B cell (primary cell): Measurements from ENCODE around the gene GIGYF1. TPM values are rescaled to one million over a fixed set of nuclear protein-coding genes. Genes with fewer than 3 reads are reported as not detected.

Experiments used
- ATAC-seq: fragments of 200-7000 bp; cut with Tn5 transposase; one replicate; pipeline ENCODE4 v1.10.0; 2021; ENCODE audit warnings: low read depth, mild to moderate bottlenecking, moderate number of reproducible peaks, moderate library complexity
- CTCF ChIA-PET: fragments of 350-600 bp; sonication (Branson Sonifier 250); formaldehyde crosslinking; loops from one replicate; lab custom pipeline; 2021; ENCODE audit warnings: antibody characterized with exemption, inconsistent platforms; lab: Charles Lee
- POLR2A ChIA-PET: fragments of 350-600 bp; sonication (Branson Sonifier 250); formaldehyde crosslinking; loops from one replicate; lab custom pipeline; 2021; ENCODE audit warnings: antibody characterized with exemption; lab: Charles Lee
- DNase-seq: peaks from one replicate; pipeline ENCODE4 v3.0.0; 2013
- H2AFZ ChIP-seq: 2 replicates; pipeline ENCODE4 v1.6.1; 2012; ENCODE audit warnings: mild to moderate bottlenecking, low read depth, low read length; ENCODE audit not compliant: insufficient read depth, poor library complexity, severe bottlenecking
- H3K27ac ChIP-seq, 2 donors: 1 replicate in 1 of 2; 2 replicates in 1 of 2; pipeline ENCODE4 v1.5.1; 2012 to 2013; ENCODE audit warnings: low read length in 2 of 2, mild to moderate bottlenecking in 2 of 2, moderate library complexity in 1 of 2
- H3K27me3 ChIP-seq, 4 experiments: fragments of 200-600 bp in 1 of 4; sonication (generic) in 1 of 4; replicated peaks in 1 of 4; 1 replicate in 2 of 4; 2 replicates in 2 of 4; pipeline versions ENCODE4 v1.6.1 to v1.7.0; 2013 to 2016; ENCODE audit warnings: low read length in 3 of 4, mild to moderate bottlenecking in 2 of 4, mixed read lengths in 1 of 4, moderate library complexity in 1 of 4; ENCODE audit not compliant: insufficient read depth in 4 of 4, control insufficient read depth in 3 of 4; ENCODE audit errors: control extremely low read depth in 1 of 4
- H3K36me3 ChIP-seq, 2 experiments: replicated peaks in 1 of 2; 1 replicate in 1 of 2; 2 replicates in 1 of 2; pipeline versions ENCODE4 v1.6.1 to v1.7.1; 2013; ENCODE audit warnings: low read length in 1 of 2; ENCODE audit not compliant: insufficient read depth in 2 of 2, control insufficient read depth in 1 of 2; ENCODE audit errors: control extremely low read depth in 1 of 2, extremely low read depth in 1 of 2
- H3K4me1 ChIP-seq, 2 donors: fragments of 200-600 bp in 1 of 2; sonication (generic) in 1 of 2; 1 replicate in 1 of 2; 2 replicates in 1 of 2; pipeline versions ENCODE4 v1.5.1 to v1.6.1; 2013 to 2017; ENCODE audit warnings: low read length in 2 of 2; ENCODE audit not compliant: control insufficient read depth in 2 of 2, insufficient read depth in 2 of 2
- H3K4me2 ChIP-seq: replicated peaks from 2 replicates; pipeline ENCODE3; 2012; ENCODE audit warnings: mild to moderate bottlenecking, low read depth, low read length; ENCODE audit not compliant: poor library complexity, severe bottlenecking
- H3K4me3 ChIP-seq, 5 experiments: fragments of 200-600 bp in 1 of 5; sonication (generic) in 1 of 5; 1 replicate in 3 of 5; 2 replicates in 2 of 5; pipeline versions ENCODE4 v1.5.1 to v1.7.0; 2011 to 2016; ENCODE audit warnings: low read length in 4 of 5, mild to moderate bottlenecking in 4 of 5, low read depth in 2 of 5, control low read depth in 1 of 5, moderate library complexity in 1 of 5; ENCODE audit not compliant: insufficient read depth in 1 of 5; ENCODE audit errors: control extremely low read depth in 1 of 5, extremely low read depth in 1 of 5
- H3K79me2 ChIP-seq: fragments of 200-600 bp; sonication (generic); one replicate; pipeline ENCODE4 v1.6.0; 2016; ENCODE audit warnings: low read length; ENCODE audit not compliant: control insufficient read depth, insufficient read depth
- H3K9ac ChIP-seq: fragments of 200-600 bp; sonication (generic); 2 replicates; pipeline ENCODE4 v1.6.1; 2017; ENCODE audit warnings: mild to moderate bottlenecking, low read length, moderate library complexity
- H3K9me3 ChIP-seq, 3 donors: one replicate each; pipeline versions ENCODE4 v1.6.1 to v1.7.1; 2013; ENCODE audit warnings: low read length in 2 of 3; ENCODE audit not compliant: control insufficient read depth in 2 of 3, insufficient read depth in 1 of 3; ENCODE audit errors: control extremely low read depth in 1 of 3
- H4K20me1 ChIP-seq: 2 replicates; pipeline ENCODE4 v1.6.0; 2012; ENCODE audit warnings: mild to moderate bottlenecking, low read length; ENCODE audit not compliant: insufficient read depth, control insufficient read depth, poor library complexity, severe bottlenecking
- H3K27ac Mint-ChIP-seq: one replicate; pipeline ENCODE4 v1.8.0; 2021; ENCODE audit warnings: mixed read lengths
- H3K27me3 Mint-ChIP-seq: one replicate; pipeline ENCODE4 v1.8.0; 2021; ENCODE audit warnings: mixed read lengths
- H3K4me1 Mint-ChIP-seq: one replicate; pipeline ENCODE4 v1.8.0; 2021; ENCODE audit warnings: mixed read lengths
- H3K4me3 Mint-ChIP-seq: one replicate; pipeline ENCODE4 v1.8.0; 2021; ENCODE audit warnings: mixed read lengths
- H3K9me3 Mint-ChIP-seq: one replicate; pipeline ENCODE4 v1.8.0; 2022; ENCODE audit warnings: mixed read lengths; ENCODE audit not compliant: insufficient read depth
- EZH2 ChIP-seq: IDR thresholded peaks from 2 replicates; pipeline ENCODE4 v1.6.1; 2012; ENCODE audit warnings: borderline replicate concordance, low read depth, mild to moderate bottlenecking, moderate library complexity, low read length; ENCODE audit not compliant: insufficient read depth, poor library complexity, severe bottlenecking
- WGBS: methylation state at CpG from one replicate; pipeline ENCODE4 v1.1.5; 2013; ENCODE audit warnings: missing lambda C conversion rate; ENCODE audit not compliant: insufficient coverage; 5-methylcytosine and 5-hydroxymethylcytosine counted together
- intact Hi-C: fragments of 100-400 bp; cut with micrococcal nuclease; formaldehyde crosslinking; loops from one replicate; pipeline ENCODE4 v1.10.0; 2022
- polyA plus RNA-seq: library from polyadenylated mRNA; depleted of rRNA; stranded (reverse); fragments of >200 nt; gene quantifications from 2 replicates; pipeline ENCODE4 v1.2.3, GENCODE V29; 2012
- total RNA-seq, 2 donors: library from RNA; stranded (reverse); fragments of 120-200 nt in 1 of 2; gene quantifications; 1 replicate in 1 of 2; 2 replicates in 1 of 2; pipeline versions ENCODE4 v1.2.3 to v1.2.4, GENCODE V29; 2013 to 2022
- TF ChIP-seq, protein P1 (sequence below): fragments of 200-600 bp; IDR thresholded peaks from one replicate; pipeline ENCODE4 v1.8.0; 2022; ENCODE audit warnings: antibody characterized with exemption, mild to moderate bottlenecking

GIGYF1 gene
- total and polyA plus RNA-seq, 2 donors (not counting 1 experiment from before 2014, with no cell fraction given), result 45.9 to 134 TPM

DNA sequence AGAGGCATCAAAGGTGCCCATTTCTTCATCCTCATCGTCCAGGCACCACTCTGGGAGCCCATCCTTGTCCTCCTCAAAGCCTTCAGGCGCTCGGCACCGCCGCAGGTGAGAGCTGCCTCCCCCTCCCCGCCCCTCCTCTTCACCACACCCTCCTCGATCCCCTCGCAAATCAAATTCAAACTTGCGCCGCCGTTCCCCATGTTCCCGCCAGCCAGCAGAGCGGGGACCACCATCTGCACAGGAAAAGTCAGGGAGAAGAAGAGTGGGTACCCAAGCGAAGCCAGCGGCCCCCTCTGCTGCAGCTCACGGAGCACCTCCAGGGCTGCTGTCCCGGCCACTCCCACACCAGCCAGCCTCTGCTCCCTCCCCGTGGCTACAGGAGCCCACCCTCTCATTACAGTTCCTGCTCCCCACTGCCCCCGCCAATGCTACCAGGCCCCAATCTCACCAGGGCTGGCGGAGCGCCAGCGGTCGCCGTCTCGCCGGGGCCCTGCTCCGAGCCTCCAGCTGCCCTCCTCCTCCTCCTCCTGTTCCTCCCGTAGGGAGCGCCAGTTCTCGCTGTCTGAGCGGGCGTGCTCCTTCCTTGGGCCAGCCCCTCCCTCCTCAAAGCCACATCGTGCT, 7.7 kb downstream of the GIGYF1 start:
- Mint-ChIP-seq H3K27ac (no peak overlapping the region), H3K27me3 (no peaks in the 10 kb centered on the region), H3K4me3 (no peak overlapping the region), H3K9me3 (no peaks in the 10 kb centered on the region), H3K4me1 (peaks cover 19% of the 10 kb centered on the region)
- ATAC-seq (no peak), DNase-seq (no peak)
- H3K9ac ChIP-seq, result no peak overlapping the region
- intact Hi-C loops, result no loop called here
- peaks cover 47% of the 10 kb centered on the region for H3K79me2 ChIP-seq
- H2AFZ ChIP-seq, result no peak overlapping the region
- no peaks in the 10 kb centered on the region for H3K9me3 ChIP-seq
- peaks cover 0 to 85% of the 10 kb centered on the region in 2 experiments for H3K36me3 ChIP-seq
- no peak overlapping the region for H3K4me3 ChIP-seq
- H3K4me2 ChIP-seq, result no peak overlapping the region
- WGBS, result 95% methylated on average over 24 of the region's 33 CpGs
- H3K27ac ChIP-seq, result no peak overlapping the region
- TF ChIP-seq, protein P1, sequence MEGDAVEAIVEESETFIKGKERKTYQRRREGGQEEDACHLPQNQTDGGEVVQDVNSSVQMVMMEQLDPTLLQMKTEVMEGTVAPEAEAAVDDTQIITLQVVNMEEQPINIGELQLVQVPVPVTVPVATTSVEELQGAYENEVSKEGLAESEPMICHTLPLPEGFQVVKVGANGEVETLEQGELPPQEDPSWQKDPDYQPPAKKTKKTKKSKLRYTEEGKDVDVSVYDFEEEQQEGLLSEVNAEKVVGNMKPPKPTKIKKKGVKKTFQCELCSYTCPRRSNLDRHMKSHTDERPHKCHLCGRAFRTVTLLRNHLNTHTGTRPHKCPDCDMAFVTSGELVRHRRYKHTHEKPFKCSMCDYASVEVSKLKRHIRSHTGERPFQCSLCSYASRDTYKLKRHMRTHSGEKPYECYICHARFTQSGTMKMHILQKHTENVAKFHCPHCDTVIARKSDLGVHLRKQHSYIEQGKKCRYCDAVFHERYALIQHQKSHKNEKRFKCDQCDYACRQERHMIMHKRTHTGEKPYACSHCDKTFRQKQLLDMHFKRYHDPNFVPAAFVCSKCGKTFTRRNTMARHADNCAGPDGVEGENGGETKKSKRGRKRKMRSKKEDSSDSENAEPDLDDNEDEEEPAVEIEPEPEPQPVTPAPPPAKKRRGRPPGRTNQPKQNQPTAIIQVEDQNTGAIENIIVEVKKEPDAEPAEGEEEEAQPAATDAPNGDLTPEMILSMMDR, result no peak
- TF ChIP-seq EZH2, result no peak
- POLR2A ChIA-PET, result no interaction called here
- H3K4me1 ChIP-seq, result peaks cover 15 to 17% of the 10 kb centered on the region in 2 donors
- no peaks in the 10 kb centered on the region for H3K27me3 ChIP-seq
- CTCF ChIA-PET, result no interaction called here
- H4K20me1 ChIP-seq, result peaks cover 86% of the 10 kb centered on the region

DNA sequence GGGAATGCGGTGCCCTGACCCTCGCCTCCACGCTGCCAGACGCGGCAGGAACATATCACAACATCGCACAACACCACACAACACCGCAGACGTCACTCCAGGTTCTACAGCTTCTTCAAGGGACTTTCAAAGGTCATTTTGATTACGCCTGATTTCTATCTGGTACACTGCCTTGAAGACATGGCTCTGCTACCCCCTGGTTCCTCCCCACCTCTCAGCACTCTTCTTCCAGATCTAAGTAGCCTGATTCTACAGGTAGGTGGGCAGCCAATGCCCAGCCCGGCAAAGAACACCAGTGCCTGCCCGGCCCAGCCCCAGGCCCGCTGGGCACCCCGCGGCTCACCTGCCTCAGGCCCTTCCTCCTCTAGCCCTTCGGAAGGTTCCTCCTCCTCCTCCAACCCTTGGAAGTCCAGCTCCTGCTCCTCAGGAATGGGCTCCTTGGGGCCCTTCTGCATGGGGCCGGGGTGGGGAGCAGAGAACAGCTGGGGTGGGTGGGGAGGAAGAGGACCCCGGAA, 8.4 kb downstream of the GIGYF1 start:
- no peaks in the 10 kb centered on the region for H3K9me3 Mint-ChIP-seq
- Histone ChIP-seq H3K9ac (no peak overlapping the region), H3K9me3 (no peaks in the 10 kb centered on the region), H2AFZ (no peak overlapping the region), H3K27me3 (no peaks in the 10 kb centered on the region), H3K27ac (no peak overlapping the region), H3K36me3 (peaks cover 0 to 82% of the 10 kb centered on the region in 2 experiments), H4K20me1 (peaks cover 80% of the 10 kb centered on the region), H3K4me2 (no peak overlapping the region), H3K79me2 (peaks cover 41% of the 10 kb centered on the region), H3K4me1 (peaks cover 12 to 13% of the 10 kb centered on the region in 2 donors), H3K4me3 (no peak overlapping the region)
- ChIA-PET POLR2A (interaction anchor here (0.5 to 0.7 kb wide), 2 partner anchors 52 to 95 kb away, joined by 4 to 7 read pairs; no protein-coding TSS in a partner anchor), CTCF (interaction anchor here (0.9 kb wide), 1 partner anchor 73 kb away, joined by 3 read pairs; the partner anchor contains the start of gene MOSPD3)
- WGBS, result 87% methylated on average over 14 of the region's 17 CpGs
- DNase-seq, result no peak
- H3K27ac Mint-ChIP-seq, result no peak overlapping the region
- H3K4me1 Mint-ChIP-seq, result peaks cover 16% of the 10 kb centered on the region
- intact Hi-C loops, result no loop called here
- no peaks in the 10 kb centered on the region for H3K27me3 Mint-ChIP-seq
- TF ChIP-seq, protein P1, result no peak
- TF ChIP-seq EZH2, result no peak
- ATAC-seq, result no peak
- H3K4me3 Mint-ChIP-seq, result no peak overlapping the region
